A673 (cell line): ENCODE data around the gene ZMYND8. TPM values are rescaled to one million over a fixed set of nuclear protein-coding genes. Genes with fewer than 3 reads are reported as not detected.

Experiments
- BruUV-seq: library from RNA; stranded (reverse); fragments of 400-500 nt; replicated peaks from 2 replicates; lab custom pipeline; 2021; lab: Mats Ljungman, UMichigan
- CTCF ChIA-PET: fragments of 300-600 bp; sonication (Branson Sonifier 250); formaldehyde crosslinking; loops from one replicate; lab custom pipeline; 2022; ENCODE audit warnings: antibody characterized with exemption; lab: Charles Lee
- POLR2A ChIA-PET: fragments of 300-600 bp; sonication (Branson Sonifier 250); formaldehyde crosslinking; loops from one replicate; lab custom pipeline; 2022; ENCODE audit warnings: antibody characterized with exemption; ENCODE audit not compliant: low non-redundant PET; lab: Charles Lee
- DNase-seq: peaks from one replicate; pipeline ENCODE4 v3.0.0-alpha.2; 2015; ENCODE audit warnings: low spot score
- H3K27ac ChIP-seq: fragments of 200-600 bp; sonication (generic); 2 replicates; pipeline ENCODE4 v1.5.1; 2016; ENCODE audit warnings: mixed run types, low read depth, mild to moderate bottlenecking, mixed read lengths, antibody characterized with exemption, low read length; ENCODE audit not compliant: poor library complexity, severe bottlenecking
- H3K27me3 ChIP-seq: fragments of 200-600 bp; sonication (generic); replicated peaks from 2 replicates; pipeline ENCODE4 v1.6.1; 2017; ENCODE audit warnings: mixed run types, low read depth, mild to moderate bottlenecking, mixed read lengths, antibody characterized with exemption, low read length; ENCODE audit not compliant: insufficient read depth, poor library complexity
- H3K36me3 ChIP-seq: fragments of 200-600 bp; sonication (generic); 2 replicates; pipeline ENCODE4 v1.6.1; 2016; ENCODE audit warnings: mixed run types, mild to moderate bottlenecking, mixed read lengths, antibody characterized with exemption, low read length; ENCODE audit not compliant: insufficient read depth, poor library complexity, severe bottlenecking
- H3K4me1 ChIP-seq: fragments of 200-600 bp; sonication (generic); 2 replicates; pipeline ENCODE4 v1.6.1; 2017; ENCODE audit warnings: mixed run types, mild to moderate bottlenecking, mixed read lengths, antibody characterized with exemption, low read length; ENCODE audit not compliant: insufficient read depth, poor library complexity, severe bottlenecking
- H3K4me3 ChIP-seq: fragments of 200-600 bp; sonication (generic); 2 replicates; pipeline ENCODE4 v1.5.1; 2016; ENCODE audit warnings: low read depth, mixed run types, mild to moderate bottlenecking, mixed read lengths, low read length; ENCODE audit not compliant: poor library complexity, severe bottlenecking
- H3K9me3 ChIP-seq: fragments of 200-600 bp; sonication (generic); 2 replicates; pipeline ENCODE4 v1.6.1; 2016; ENCODE audit warnings: mixed run types, low read depth, mild to moderate bottlenecking, mixed read lengths, antibody characterized with exemption, low read length; ENCODE audit not compliant: poor library complexity, severe bottlenecking
- CTCF ChIP-seq: fragments of 300-800, 200-600 bp; sonication (generic); conservative IDR thresholded peaks from 2 replicates; pipeline ENCODE4 v1.5.1; 2017; ENCODE audit warnings: low read depth, mild to moderate bottlenecking, antibody characterized with exemption, low read length, moderate library complexity, mixed read lengths
- EZH2 ChIP-seq: fragments of 200-600 bp; sonication (generic); IDR thresholded peaks from 2 replicates; pipeline ENCODE4 v1.6.1; 2017; ENCODE audit warnings: borderline replicate concordance, low read depth, mild to moderate bottlenecking, mixed read lengths, antibody characterized with exemption, low read length; ENCODE audit not compliant: poor library complexity, severe bottlenecking
- intact Hi-C: fragments of 100-400 bp; cut with micrococcal nuclease; formaldehyde crosslinking; loops from one replicate; pipeline ENCODE4 v1.10.0; 2022; ENCODE audit not compliant: unreplicated experiment
- total RNA-seq: library from RNA; stranded (reverse); gene quantifications from 2 replicates; pipeline ENCODE4 v1.2.3, GENCODE V29; 2021

Gene ZMYND8
- total RNA-seq, 1 experiment from 2014 or later: 31.3 TPM

GRCh38 chr20:47362361-47363219 is 6.1 kb upstream of the ZMYND8 start:
- no TSS peak for BruUV-seq
- H3K27ac ChIP-seq: no peak overlapping the region
- TF ChIP-seq EZH2 (no peak), CTCF (no peak)
- CTCF ChIA-PET: interaction anchor here (0.6 to 0.7 kb wide), 2 partner anchors 20 to 255 kb away, joined by 4 to 6 read pairs; no protein-coding TSS in a partner anchor
- intact Hi-C loops: no loop called here
- DNase-seq: no peak
- no peaks in the 10 kb centered on the region for H3K27me3 ChIP-seq
- H3K36me3 ChIP-seq: no peaks in the 10 kb centered on the region
- no peak overlapping the region for H3K4me3 ChIP-seq
- H3K4me1 ChIP-seq: peaks cover 34% of the 10 kb centered on the region
- no peaks in the 10 kb centered on the region for H3K9me3 ChIP-seq
- POLR2A ChIA-PET: no interaction called here

GRCh38 chr20:47361057-47361915 is 4.8 kb upstream of the ZMYND8 start:
- peak overlapping the region; percentile 64 for H3K27ac ChIP-seq
- ChIA-PET POLR2A (no interaction called here), CTCF (interaction anchor here (0.7 to 1.2 kb wide), 2 partner anchors 22 to 253 kb away, joined by 4 to 6 read pairs; no protein-coding TSS in a partner anchor)
- no peak for TF ChIP-seq CTCF
- TF ChIP-seq EZH2: no peak
- DNase-seq: no peak
- no peaks in the 10 kb centered on the region for H3K9me3 ChIP-seq
- no TSS peak for BruUV-seq
- intact Hi-C loops: no loop called here
- H3K4me3 ChIP-seq: no peak overlapping the region
- no peaks in the 10 kb centered on the region for H3K36me3 ChIP-seq
- peaks cover 45% of the 10 kb centered on the region for H3K4me1 ChIP-seq
- no peaks in the 10 kb centered on the region for H3K27me3 ChIP-seq

- intact Hi-C loops: no loop called here
- peak overlapping the region; percentile 64 for H3K27ac ChIP-seq
- H3K4me3 ChIP-seq: no peak overlapping the region
- no peaks in the 10 kb centered on the region for H3K9me3 ChIP-seq
- H3K36me3 ChIP-seq: no peaks in the 10 kb centered on the region
- no TSS peak for BruUV-seq
- ChIA-PET POLR2A (no interaction called here), CTCF (interaction anchor here (1.2 kb wide), 1 partner anchor 23 kb away, joined by 6 read pairs; no protein-coding TSS in a partner anchor)
- H3K27me3 ChIP-seq: no peaks in the 10 kb centered on the region
- H3K4me1 ChIP-seq: peaks cover 50% of the 10 kb centered on the region
- peak; percentile 39 for DNase-seq
- no peak for TF ChIP-seq CTCF
- no peak for TF ChIP-seq EZH2
Measured at GRCh38 chr20:47360297-47361056, 4.0 kb upstream of the ZMYND8 start.
